Measurements from ENCODE around the gene DNAJC13. TPM values are rescaled to one million over a fixed set of nuclear protein-coding genes. Genes with fewer than 3 reads are reported as not detected.
A peak's percentile ranks its signal among the peaks of the same experiment; 100 is the strongest.

Gene DNAJC13
- total RNA-seq, 1 donor = 116 TPM

- peaks cover 21% of the 10 kb centered on the region for H3K4me1 ChIP-seq (ENCODE audit: insufficient read depth, low read length)
- no peaks in the 10 kb centered on the region for H3K9me3 ChIP-seq (ENCODE audit: low read depth, low read length)
- no peaks in the 10 kb centered on the region for H3K79me2 ChIP-seq (ENCODE audit: insufficient read depth, low read length)
- peaks cover 12% of the 10 kb centered on the region for H3K36me3 ChIP-seq (ENCODE audit: insufficient read depth, low read length)
- no peak for TF ChIP-seq CTCF (IDR thresholded peaks at IDR 0.05; ENCODE audit: extremely low read depth, low read depth, low read length)
- H3K27me3 ChIP-seq (ENCODE audit: insufficient read depth, low read length) = no peaks in the 10 kb centered on the region
- H3K4me2 ChIP-seq (ENCODE audit: insufficient read depth, low read length) = peak overlapping the region; percentile 49
- peak; percentile 76 for DNase-seq (ENCODE audit: insufficient read length, low spot score, missing footprints)
- peak overlapping the region; percentile 92 for H3K27ac ChIP-seq (ENCODE audit: low read depth, low read length)
- no peaks in the 10 kb centered on the region for H4K20me1 ChIP-seq (ENCODE audit: insufficient read depth, low read length)
- H3K4me3 ChIP-seq (ENCODE audit: insufficient read depth, low read length) = no peak overlapping the region
- H2AFZ ChIP-seq (ENCODE audit: low read length) = no peak overlapping the region
Observed at GRCh38 chr3:132543011-132543739, 125.9 kb downstream of the DNAJC13 start.

- no peak for DNase-seq (ENCODE audit: insufficient read length, low spot score, missing footprints)
- Histone ChIP-seq H3K27me3 (ENCODE audit: insufficient read depth, low read length) (no peaks in the 10 kb centered on the region), H2AFZ (ENCODE audit: low read length) (no peak overlapping the region), H3K4me2 (ENCODE audit: insufficient read depth, low read length) (no peak overlapping the region), H3K79me2 (ENCODE audit: insufficient read depth, low read length) (no peaks in the 10 kb centered on the region), H3K9me3 (ENCODE audit: low read depth, low read length) (no peaks in the 10 kb centered on the region), H4K20me1 (ENCODE audit: insufficient read depth, low read length) (no peaks in the 10 kb centered on the region), H3K4me3 (ENCODE audit: insufficient read depth, low read length) (no peak overlapping the region), H3K36me3 (ENCODE audit: insufficient read depth, low read length) (peaks cover 6% of the 10 kb centered on the region), H3K4me1 (ENCODE audit: insufficient read depth, low read length) (peaks cover 21% of the 10 kb centered on the region), H3K27ac (ENCODE audit: low read depth, low read length) (no peak overlapping the region)
- TF ChIP-seq CTCF (IDR thresholded peaks at IDR 0.05; ENCODE audit: extremely low read depth, low read depth, low read length) = no peak
Observed at GRCh38 chr3:132544130-132544529, 126.8 kb downstream of the DNAJC13 start.

GRCh38 chr3:132545471-132545870 is 128.2 kb downstream of the DNAJC13 start:
- no peaks in the 10 kb centered on the region for H3K36me3 ChIP-seq (ENCODE audit: insufficient read depth, low read length)
- no peak overlapping the region for H2AFZ ChIP-seq (ENCODE audit: low read length)
- H3K4me3 ChIP-seq (ENCODE audit: insufficient read depth, low read length) = no peak overlapping the region
- no peaks in the 10 kb centered on the region for H3K9me3 ChIP-seq (ENCODE audit: low read depth, low read length)
- H3K4me2 ChIP-seq (ENCODE audit: insufficient read depth, low read length) = no peak overlapping the region
- H3K79me2 ChIP-seq (ENCODE audit: insufficient read depth, low read length) = no peaks in the 10 kb centered on the region
- TF ChIP-seq CTCF (IDR thresholded peaks at IDR 0.05; ENCODE audit: extremely low read depth, low read depth, low read length) = no peak
- no peak overlapping the region for H3K27ac ChIP-seq (ENCODE audit: low read depth, low read length)
- no peak for DNase-seq (ENCODE audit: insufficient read length, low spot score, missing footprints)
- H4K20me1 ChIP-seq (ENCODE audit: insufficient read depth, low read length) = no peaks in the 10 kb centered on the region
- peaks cover 31% of the 10 kb centered on the region for H3K4me1 ChIP-seq (ENCODE audit: insufficient read depth, low read length)
- H3K27me3 ChIP-seq (ENCODE audit: insufficient read depth, low read length) = no peaks in the 10 kb centered on the region

- no peaks in the 10 kb centered on the region for H3K9me3 ChIP-seq (ENCODE audit: low read depth, low read length)
- no peak for TF ChIP-seq CTCF (IDR thresholded peaks at IDR 0.05; ENCODE audit: extremely low read depth, low read depth, low read length)
- no peak overlapping the region for H3K4me2 ChIP-seq (ENCODE audit: insufficient read depth, low read length)
- no peak overlapping the region for H3K4me3 ChIP-seq (ENCODE audit: insufficient read depth, low read length)
- H2AFZ ChIP-seq (ENCODE audit: low read length) = no peak overlapping the region
- H3K4me1 ChIP-seq (ENCODE audit: insufficient read depth, low read length) = peaks cover 21% of the 10 kb centered on the region
- no peak overlapping the region for H3K27ac ChIP-seq (ENCODE audit: low read depth, low read length)
- H3K27me3 ChIP-seq (ENCODE audit: insufficient read depth, low read length) = no peaks in the 10 kb centered on the region
- no peak for DNase-seq (ENCODE audit: insufficient read length, low spot score, missing footprints)
- no peaks in the 10 kb centered on the region for H3K36me3 ChIP-seq (ENCODE audit: insufficient read depth, low read length)
- no peaks in the 10 kb centered on the region for H3K79me2 ChIP-seq (ENCODE audit: insufficient read depth, low read length)
- H4K20me1 ChIP-seq (ENCODE audit: insufficient read depth, low read length) = no peaks in the 10 kb centered on the region
Observed at GRCh38 chr3:132549169-132549568, 131.9 kb downstream of the DNAJC13 start.

Data from osteoblast (primary cell).